Ishikawa (cell line): Measurements from ENCODE around the gene GPR15LG.

ENCODE experiments used
- CEBPB ChIP-seq: IDR thresholded peaks from 2 replicates; pipeline ENCODE4 v1.6.1; 2012
- CREB1 ChIP-seq: IDR thresholded peaks from 2 replicates; pipeline ENCODE4 v1.6.1; 2012; ENCODE audit warnings: low read depth
- EGR1 ChIP-seq: IDR thresholded peaks from 2 replicates; pipeline ENCODE4 v1.6.1; 2012
- EP300 ChIP-seq: IDR thresholded peaks from 2 replicates; pipeline ENCODE4 v1.6.1; 2012; ENCODE audit warnings: borderline replicate concordance
- FOXM1 ChIP-seq: IDR thresholded peaks from 2 replicates; pipeline ENCODE4 v1.6.1; 2012; ENCODE audit warnings: low read depth, borderline replicate concordance
- NFIC ChIP-seq: IDR thresholded peaks from 2 replicates; pipeline ENCODE4 v1.6.1; 2012
- RAD21 ChIP-seq: IDR thresholded peaks from 2 replicates; pipeline ENCODE4 v1.6.1; 2012; ENCODE audit warnings: low read depth
- TAF1 ChIP-seq: IDR thresholded peaks from 2 replicates; pipeline ENCODE4 v1.6.1; 2012; ENCODE audit warnings: low read depth, mild to moderate bottlenecking
- TCF12 ChIP-seq: IDR thresholded peaks from 2 replicates; pipeline ENCODE4 v1.6.1; 2012; ENCODE audit warnings: low read depth
- TEAD4 ChIP-seq: IDR thresholded peaks from 2 replicates; pipeline ENCODE4 v1.6.1; 2012
- YY1 ChIP-seq: IDR thresholded peaks from 2 replicates; pipeline ENCODE4 v1.6.1; 2012; ENCODE audit warnings: low read depth
- ZBTB7A ChIP-seq: IDR thresholded peaks from 2 replicates; pipeline ENCODE4 v1.6.1; 2012; ENCODE audit warnings: low read depth
- TF ChIP-seq, protein P1 (sequence below): IDR thresholded peaks from 2 replicates; pipeline ENCODE4 v1.6.1; 2012
- TF ChIP-seq, protein P2 (sequence below): IDR thresholded peaks from 2 replicates; pipeline ENCODE4 v1.6.1; 2012
- TF ChIP-seq, protein P3 (sequence below): IDR thresholded peaks from 2 replicates; pipeline ENCODE4 v1.6.1; 2012; ENCODE audit warnings: low read depth, mild to moderate bottlenecking

The GPR15LG gene

DNA sequence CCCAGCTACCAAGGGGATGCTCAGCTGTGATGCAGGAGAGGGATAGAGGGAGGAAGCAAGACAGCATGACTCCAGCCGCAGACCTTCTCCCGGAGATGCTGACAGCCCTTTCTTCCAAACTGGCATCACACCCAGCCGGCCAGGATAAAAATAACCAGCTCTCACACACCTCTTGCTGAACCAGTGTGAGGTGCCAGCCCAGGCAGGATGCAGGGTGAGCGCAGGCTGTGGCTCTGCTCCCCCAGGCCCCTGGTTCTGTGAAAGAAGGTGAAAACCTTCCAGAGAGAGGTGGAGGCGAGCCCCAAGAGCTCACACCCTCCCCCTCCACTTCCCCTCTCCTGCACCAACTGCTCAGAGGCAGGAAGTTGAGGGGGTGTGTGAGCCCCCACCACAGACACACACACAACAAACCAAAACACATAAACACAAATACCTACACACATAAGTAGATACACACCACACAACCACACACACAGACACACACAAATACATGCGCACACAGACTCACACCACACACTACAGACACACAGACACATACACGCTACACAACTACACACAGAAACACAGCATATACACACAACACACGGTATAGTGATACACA lies 4.0 kb downstream of the GPR15LG start:
- no peak for TF ChIP-seq EP300
- TF ChIP-seq EGR1: no peak
- TF ChIP-seq CEBPB: no peak
- TF ChIP-seq CREB1: no peak
- no peak for TF ChIP-seq NFIC
- TF ChIP-seq, protein P1, sequence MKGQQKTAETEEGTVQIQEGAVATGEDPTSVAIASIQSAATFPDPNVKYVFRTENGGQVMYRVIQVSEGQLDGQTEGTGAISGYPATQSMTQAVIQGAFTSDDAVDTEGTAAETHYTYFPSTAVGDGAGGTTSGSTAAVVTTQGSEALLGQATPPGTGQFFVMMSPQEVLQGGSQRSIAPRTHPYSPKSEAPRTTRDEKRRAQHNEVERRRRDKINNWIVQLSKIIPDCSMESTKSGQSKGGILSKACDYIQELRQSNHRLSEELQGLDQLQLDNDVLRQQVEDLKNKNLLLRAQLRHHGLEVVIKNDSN: no peak
- TF ChIP-seq TAF1: no peak
- no peak for TF ChIP-seq ZBTB7A
- no peak for TF ChIP-seq RAD21
- TF ChIP-seq TEAD4: no peak
- no peak for TF ChIP-seq YY1
- no peak for TF ChIP-seq FOXM1
- TF ChIP-seq, protein P2, sequence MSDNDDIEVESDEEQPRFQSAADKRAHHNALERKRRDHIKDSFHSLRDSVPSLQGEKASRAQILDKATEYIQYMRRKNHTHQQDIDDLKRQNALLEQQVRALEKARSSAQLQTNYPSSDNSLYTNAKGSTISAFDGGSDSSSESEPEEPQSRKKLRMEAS: no peak
- TF ChIP-seq TCF12: no peak
- TF ChIP-seq, protein P3, sequence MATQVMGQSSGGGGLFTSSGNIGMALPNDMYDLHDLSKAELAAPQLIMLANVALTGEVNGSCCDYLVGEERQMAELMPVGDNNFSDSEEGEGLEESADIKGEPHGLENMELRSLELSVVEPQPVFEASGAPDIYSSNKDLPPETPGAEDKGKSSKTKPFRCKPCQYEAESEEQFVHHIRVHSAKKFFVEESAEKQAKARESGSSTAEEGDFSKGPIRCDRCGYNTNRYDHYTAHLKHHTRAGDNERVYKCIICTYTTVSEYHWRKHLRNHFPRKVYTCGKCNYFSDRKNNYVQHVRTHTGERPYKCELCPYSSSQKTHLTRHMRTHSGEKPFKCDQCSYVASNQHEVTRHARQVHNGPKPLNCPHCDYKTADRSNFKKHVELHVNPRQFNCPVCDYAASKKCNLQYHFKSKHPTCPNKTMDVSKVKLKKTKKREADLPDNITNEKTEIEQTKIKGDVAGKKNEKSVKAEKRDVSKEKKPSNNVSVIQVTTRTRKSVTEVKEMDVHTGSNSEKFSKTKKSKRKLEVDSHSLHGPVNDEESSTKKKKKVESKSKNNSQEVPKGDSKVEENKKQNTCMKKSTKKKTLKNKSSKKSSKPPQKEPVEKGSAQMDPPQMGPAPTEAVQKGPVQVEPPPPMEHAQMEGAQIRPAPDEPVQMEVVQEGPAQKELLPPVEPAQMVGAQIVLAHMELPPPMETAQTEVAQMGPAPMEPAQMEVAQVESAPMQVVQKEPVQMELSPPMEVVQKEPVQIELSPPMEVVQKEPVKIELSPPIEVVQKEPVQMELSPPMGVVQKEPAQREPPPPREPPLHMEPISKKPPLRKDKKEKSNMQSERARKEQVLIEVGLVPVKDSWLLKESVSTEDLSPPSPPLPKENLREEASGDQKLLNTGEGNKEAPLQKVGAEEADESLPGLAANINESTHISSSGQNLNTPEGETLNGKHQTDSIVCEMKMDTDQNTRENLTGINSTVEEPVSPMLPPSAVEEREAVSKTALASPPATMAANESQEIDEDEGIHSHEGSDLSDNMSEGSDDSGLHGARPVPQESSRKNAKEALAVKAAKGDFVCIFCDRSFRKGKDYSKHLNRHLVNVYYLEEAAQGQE: no peak

DNA sequence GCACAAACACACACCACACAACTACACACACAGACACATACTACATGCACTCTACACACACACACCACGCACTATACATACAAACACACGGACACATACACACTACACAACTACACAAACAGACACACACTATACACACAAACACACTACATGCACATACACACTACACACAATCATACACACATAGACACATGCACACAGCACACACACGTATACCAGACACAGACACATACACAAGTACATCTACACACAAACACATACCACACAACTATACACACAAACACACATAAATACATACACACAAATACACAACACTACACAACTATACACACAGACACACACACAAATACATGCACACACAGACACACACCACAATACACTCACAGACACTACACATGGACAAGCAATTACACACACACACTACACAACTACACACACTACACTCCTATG lies 4.6 kb downstream of the GPR15LG start:
- TF ChIP-seq FOXM1: no peak
- no peak for TF ChIP-seq TEAD4
- no peak for TF ChIP-seq CREB1
- TF ChIP-seq, protein P3: no peak
- TF ChIP-seq EP300: no peak
- no peak for TF ChIP-seq NFIC
- no peak for TF ChIP-seq EGR1
- TF ChIP-seq, protein P2: no peak
- TF ChIP-seq TCF12: no peak
- TF ChIP-seq, protein P1: no peak

DNA sequence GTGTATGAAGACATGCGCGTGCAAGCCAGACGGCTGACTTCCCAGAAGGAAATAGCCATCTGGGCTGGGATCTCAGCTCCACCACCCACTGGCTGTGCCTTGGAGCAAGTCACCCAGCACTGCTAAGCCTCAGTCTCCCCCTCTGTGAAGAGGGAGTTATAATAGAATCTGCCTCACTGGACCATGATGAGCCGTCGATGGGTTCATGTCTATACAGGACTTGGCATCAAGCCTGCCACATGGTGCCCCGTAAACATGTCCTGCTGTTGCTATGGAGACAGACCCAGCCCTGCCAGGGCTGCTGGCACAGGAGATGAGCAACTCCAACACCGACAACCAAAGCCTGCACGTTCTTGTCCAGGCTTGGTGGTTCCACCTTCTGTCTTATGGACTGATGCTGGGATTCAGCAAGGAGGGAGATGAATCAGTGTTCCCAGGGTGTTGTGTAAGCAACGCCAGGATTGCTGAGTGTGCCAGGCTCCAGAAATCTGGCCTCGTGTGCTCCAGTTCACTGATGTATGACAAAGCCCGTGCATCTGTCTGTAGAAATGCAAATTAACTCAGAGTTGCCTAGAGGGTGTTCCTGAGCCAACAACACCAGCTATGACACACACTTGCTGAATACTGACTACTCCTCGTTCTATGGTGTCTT lies 5.6 kb downstream of the GPR15LG start:
- TF ChIP-seq EP300 (no peak), CREB1 (no peak)
- TF ChIP-seq, protein P2: no peak

DNA sequence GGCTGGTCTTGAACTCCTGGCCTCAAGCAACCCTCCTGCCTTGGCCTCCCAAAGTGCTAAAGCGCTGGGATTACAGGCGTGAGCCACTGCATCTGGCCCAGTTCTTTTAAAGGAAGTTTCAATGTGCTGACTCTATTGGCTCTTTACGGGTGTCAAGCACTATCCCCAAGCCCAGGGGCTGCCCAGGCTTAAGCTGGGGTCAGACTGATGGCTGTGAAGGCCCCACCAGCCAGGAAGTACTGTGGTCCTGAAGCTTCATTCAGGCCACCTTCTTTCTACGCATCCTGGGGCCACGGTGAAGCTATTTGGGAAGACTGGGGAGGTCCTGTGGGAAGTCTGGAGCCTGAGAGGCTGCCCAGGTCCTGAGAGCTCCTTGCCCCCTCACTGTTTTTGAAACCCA lies 8.0 kb downstream of the GPR15LG start:
- TF ChIP-seq EP300: no peak
- TF ChIP-seq TEAD4: no peak
- TF ChIP-seq, protein P1: no peak
- TF ChIP-seq NFIC: no peak
- TF ChIP-seq YY1: no peak
- TF ChIP-seq EGR1: no peak
- TF ChIP-seq, protein P2: no peak
- TF ChIP-seq, protein P3: no peak
- no peak for TF ChIP-seq CEBPB
- TF ChIP-seq CREB1: no peak
- TF ChIP-seq TAF1: no peak
- no peak for TF ChIP-seq TCF12
